Lower lobe of right lung (tissue), 2 donors: ENCODE data around the gene ENDOG. TPM values are rescaled to one million over a fixed set of nuclear protein-coding genes. Genes with fewer than 3 reads are reported as not detected.

ENCODE experiments used
- ATAC-seq, 2 donors: fragments of 200-7000 bp; cut with Tn5 transposase; one replicate each; pipeline ENCODE4 v1.9.1; 2020 to 2022; ENCODE audit warnings: mild to moderate bottlenecking in 2 of 2, moderate library complexity in 2 of 2
- DNase-seq: peaks from one replicate; pipeline ENCODE4 v3.0.0-alpha.2; 2020
- H3K27ac ChIP-seq: fragments of 200-600 bp; one replicate; pipeline ENCODE4 v1.8.0; 2022
- H3K27me3 ChIP-seq: fragments of 200-600 bp; one replicate; pipeline ENCODE4 v1.8.0; 2022; ENCODE audit warnings: low read depth
- H3K36me3 ChIP-seq: fragments of 200-600 bp; one replicate; pipeline ENCODE4 v1.8.0; 2022; ENCODE audit warnings: mild to moderate bottlenecking
- H3K4me1 ChIP-seq: fragments of 200-600 bp; one replicate; pipeline ENCODE4 v1.8.0; 2022
- H3K4me3 ChIP-seq: fragments of 200-600 bp; one replicate; pipeline ENCODE4 v1.8.0; 2022; ENCODE audit warnings: mild to moderate bottlenecking
- H3K9me3 ChIP-seq: fragments of 200-600 bp; one replicate; pipeline ENCODE4 v1.8.0; 2022
- CTCF ChIP-seq: fragments of 200-600 bp; IDR thresholded peaks from one replicate; pipeline ENCODE4 v1.8.0; 2022; ENCODE audit warnings: antibody characterized with exemption, mild to moderate bottlenecking
- intact Hi-C: fragments of 100-400 bp; cut with DNase I; formaldehyde crosslinking; loops from one replicate; pipeline ENCODE4 v1.11.0; 2022
- total RNA-seq: library from RNA; stranded (reverse); fragmentation: NEBNext Ultra II Directional; extraction: Animal tissue kit (Norgen Biotek cat#: 25700); gene quantifications from one replicate; pipeline ENCODE4 v1.2.1, GENCODE V29; 2021
- donor health status: DM: no; HTN: yes; CAD: no; lungs with severe emphysema.

ENDOG gene
- total RNA-seq, 1 donor from 2014 or later = 21.5 TPM

- no peak for TF ChIP-seq CTCF
- H3K9me3 ChIP-seq = no peaks in the 10 kb centered on the region
- H3K27ac ChIP-seq = no peak overlapping the region
- H3K4me1 ChIP-seq = peaks cover 13% of the 10 kb centered on the region
- no peak for DNase-seq
- H3K36me3 ChIP-seq = peaks cover 67% of the 10 kb centered on the region
- no peak for ATAC-seq
- H3K27me3 ChIP-seq = no peaks in the 10 kb centered on the region
- H3K4me3 ChIP-seq = no peak overlapping the region
- intact Hi-C loops = no loop called here
Observed at GRCh38 chr9:128822407-128823042, 4.2 kb downstream of the ENDOG start.

- H3K36me3 ChIP-seq = peaks cover 67% of the 10 kb centered on the region
- ATAC-seq = no peak
Observed at GRCh38 chr9:128823362-128823902, 5.1 kb downstream of the ENDOG start.

GRCh38 chr9:128823903-128824406 is 5.7 kb downstream of the ENDOG start:
- Histone ChIP-seq H3K36me3 (peaks cover 67% of the 10 kb centered on the region), H3K9me3 (no peaks in the 10 kb centered on the region), H3K27me3 (no peaks in the 10 kb centered on the region), H3K4me3 (no peak overlapping the region), H3K4me1 (peaks cover 21% of the 10 kb centered on the region), H3K27ac (no peak overlapping the region)
- ATAC-seq (no peak), DNase-seq (no peak)
- intact Hi-C loops = no loop called here
- no peak for TF ChIP-seq CTCF

More at GRCh38 chr9:128823362-128823902, 5.1 kb downstream of the ENDOG start:
- Histone ChIP-seq H3K27ac (no peak overlapping the region), H3K4me1 (peaks cover 16% of the 10 kb centered on the region), H3K4me3 (no peak overlapping the region), H3K27me3 (no peaks in the 10 kb centered on the region), H3K9me3 (no peaks in the 10 kb centered on the region)
- DNase-seq = no peak
- intact Hi-C loops = no loop called here
- TF ChIP-seq CTCF = no peak

- H3K4me1 ChIP-seq = peaks cover 16% of the 10 kb centered on the region
- TF ChIP-seq CTCF = no peak
- no peaks in the 10 kb centered on the region for H3K9me3 ChIP-seq
- no peak overlapping the region for H3K27ac ChIP-seq
- DNase-seq (no peak), ATAC-seq (no peak)
- H3K27me3 ChIP-seq = no peaks in the 10 kb centered on the region
- H3K4me3 ChIP-seq = no peak overlapping the region
- intact Hi-C loops = no loop called here
- H3K36me3 ChIP-seq = peaks cover 67% of the 10 kb centered on the region
Observed at GRCh38 chr9:128824911-128825310, 6.6 kb downstream of the ENDOG start.

- no peak overlapping the region for H3K27ac ChIP-seq
- DNase-seq = no peak
- H3K4me1 ChIP-seq = peaks cover 16% of the 10 kb centered on the region
- peaks cover 62% of the 10 kb centered on the region for H3K36me3 ChIP-seq
- ATAC-seq = no peak
- no peaks in the 10 kb centered on the region for H3K27me3 ChIP-seq
- H3K4me3 ChIP-seq = no peak overlapping the region
- H3K9me3 ChIP-seq = no peaks in the 10 kb centered on the region
- TF ChIP-seq CTCF = no peak
- intact Hi-C loops = no loop called here
Observed at GRCh38 chr9:128825923-128826700, 7.8 kb downstream of the ENDOG start.
